AG04449 (cell line): ENCODE data around the gene NUP210.

ENCODE experiments used
- CTCF ChIA-PET: fragments of 350-600 bp; formaldehyde crosslinking; extraction: SDS; loops from one replicate; lab custom pipeline; 2021; ENCODE audit warnings: antibody characterized with exemption; lab: Yijun Ruan, JAX
- POLR2A ChIA-PET: fragments of 400-600, 350-600 bp; formaldehyde crosslinking; extraction: SDS; loops from one replicate; lab custom pipeline; 2020; ENCODE audit warnings: antibody characterized with exemption, inconsistent platforms; lab: Yijun Ruan, JAX
- DNase-seq: peaks from one replicate; pipeline ENCODE4 v3.0.0-alpha.2; 2010; ENCODE audit warnings: low read depth, low spot score
- H3K4me3 ChIP-seq: 2 replicates; pipeline ENCODE4 v1.5.1; 2011; ENCODE audit warnings: low read depth, mild to moderate bottlenecking, control low read depth, low read length
- TF ChIP-seq, protein P1 (sequence below): IDR thresholded peaks from one replicate; pipeline ENCODE4 v1.5.1; 2011; ENCODE audit warnings: mild to moderate bottlenecking, moderate library complexity, low read length, control low read depth, inconsistent platforms; ENCODE audit not compliant: insufficient read depth; ENCODE audit errors: missing control alignments

The NUP210 gene

DNA sequence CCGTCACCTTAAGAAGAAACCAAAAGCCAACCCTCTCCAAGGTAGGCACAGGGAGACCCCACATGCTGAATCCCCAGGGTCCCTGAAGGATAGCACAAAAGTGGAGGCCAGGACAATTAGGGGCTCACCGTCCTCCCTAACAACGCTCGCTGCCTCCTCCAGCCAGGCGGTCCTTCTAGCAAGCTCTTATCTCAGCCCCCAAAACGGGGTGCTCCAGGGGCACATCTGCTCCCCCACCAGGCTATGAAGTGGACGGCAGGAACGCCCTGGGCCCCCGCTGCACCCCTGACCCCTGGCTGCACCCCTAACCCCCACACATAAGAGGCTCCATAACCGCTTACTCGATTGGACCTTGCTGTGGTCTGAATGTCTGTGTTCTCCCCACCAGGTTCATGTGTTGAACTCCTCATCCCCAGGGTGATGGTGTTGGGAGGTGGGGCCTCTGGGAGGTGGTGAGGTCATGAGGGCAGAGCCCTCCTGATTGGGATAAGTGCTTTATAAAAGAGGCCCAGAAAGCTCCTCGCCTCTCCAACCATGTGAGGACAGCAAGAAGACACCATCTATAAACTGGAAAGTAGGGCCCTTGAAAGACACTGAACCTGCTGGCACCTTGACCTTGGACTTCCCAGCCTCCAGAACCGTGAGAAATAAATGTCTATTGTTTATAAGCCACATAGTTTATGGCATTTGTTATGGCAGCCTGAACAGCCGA, 153.3 kb downstream of the NUP210 start:
- ChIA-PET CTCF (no interaction called here), POLR2A (no interaction called here)
- no peak for DNase-seq
- TF ChIP-seq, protein P1, sequence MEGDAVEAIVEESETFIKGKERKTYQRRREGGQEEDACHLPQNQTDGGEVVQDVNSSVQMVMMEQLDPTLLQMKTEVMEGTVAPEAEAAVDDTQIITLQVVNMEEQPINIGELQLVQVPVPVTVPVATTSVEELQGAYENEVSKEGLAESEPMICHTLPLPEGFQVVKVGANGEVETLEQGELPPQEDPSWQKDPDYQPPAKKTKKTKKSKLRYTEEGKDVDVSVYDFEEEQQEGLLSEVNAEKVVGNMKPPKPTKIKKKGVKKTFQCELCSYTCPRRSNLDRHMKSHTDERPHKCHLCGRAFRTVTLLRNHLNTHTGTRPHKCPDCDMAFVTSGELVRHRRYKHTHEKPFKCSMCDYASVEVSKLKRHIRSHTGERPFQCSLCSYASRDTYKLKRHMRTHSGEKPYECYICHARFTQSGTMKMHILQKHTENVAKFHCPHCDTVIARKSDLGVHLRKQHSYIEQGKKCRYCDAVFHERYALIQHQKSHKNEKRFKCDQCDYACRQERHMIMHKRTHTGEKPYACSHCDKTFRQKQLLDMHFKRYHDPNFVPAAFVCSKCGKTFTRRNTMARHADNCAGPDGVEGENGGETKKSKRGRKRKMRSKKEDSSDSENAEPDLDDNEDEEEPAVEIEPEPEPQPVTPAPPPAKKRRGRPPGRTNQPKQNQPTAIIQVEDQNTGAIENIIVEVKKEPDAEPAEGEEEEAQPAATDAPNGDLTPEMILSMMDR, result no peak
- no peak overlapping the region for H3K4me3 ChIP-seq
